GM20000 (cell line): ENCODE results near the gene ABCG4.
"Not testable (repeated sequence)": the region's sequence is repeated elsewhere in the genome, so short reads cannot be mapped to it uniquely, and the experiment has no call there.

Experiments used
- DNase-seq: peaks from one replicate; pipeline ENCODE4 v3.0.0; 2012; ENCODE audit warnings: low spot score
- TF ChIP-seq, protein P1 (sequence below): IDR thresholded peaks from 2 replicates; pipeline ENCODE4 v1.5.1; 2012; ENCODE audit warnings: mild to moderate bottlenecking, control low read depth; ENCODE audit errors: extremely low read depth, missing control alignments

Gene ABCG4

DNA sequence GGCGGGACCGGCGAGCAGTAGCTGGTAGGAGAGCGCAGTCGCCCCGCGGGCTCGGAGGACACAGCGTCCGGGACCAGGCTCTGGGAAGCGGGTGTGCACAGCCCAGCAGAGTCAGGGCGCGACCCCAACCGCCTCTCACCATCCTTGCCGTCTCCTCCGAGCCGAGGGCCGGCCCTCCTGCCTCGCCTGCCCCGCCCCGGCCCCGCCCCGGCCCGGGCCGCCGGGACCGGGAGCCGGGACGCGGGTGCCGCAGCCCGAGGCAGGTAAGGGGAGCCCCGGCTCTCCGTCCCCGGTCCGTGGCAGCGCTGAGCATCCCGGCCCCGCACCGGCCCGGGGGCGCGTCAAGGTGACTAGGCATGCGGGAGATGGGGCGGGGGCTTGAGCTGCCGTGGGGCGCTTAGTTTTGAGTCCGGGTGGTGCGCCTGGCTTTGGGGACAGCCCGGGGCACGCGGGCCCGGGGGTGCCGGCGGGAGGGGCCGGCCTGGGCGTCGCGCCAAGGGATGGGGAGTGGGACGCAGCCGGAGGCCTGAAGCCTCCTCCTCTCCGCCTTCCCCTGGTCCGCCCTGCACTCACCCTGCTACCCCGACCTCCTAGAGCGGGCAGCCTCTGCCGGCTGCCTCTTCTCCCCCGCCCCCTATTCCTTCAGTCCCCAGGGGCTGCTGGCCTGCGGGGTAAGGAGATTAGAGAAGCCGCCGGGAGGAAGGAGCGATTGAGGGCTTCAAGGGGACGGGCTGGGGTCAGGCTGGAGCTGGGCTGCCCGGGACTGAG lies at the start of gene ABCG4:
ABCG4 (plus strand) TSS at position 35 of the 768 bp plus-strand sequence. CDS start 914 bp downstream, outside the sequence.
- peak; percentile 58 for DNase-seq
- TF ChIP-seq, protein P1, sequence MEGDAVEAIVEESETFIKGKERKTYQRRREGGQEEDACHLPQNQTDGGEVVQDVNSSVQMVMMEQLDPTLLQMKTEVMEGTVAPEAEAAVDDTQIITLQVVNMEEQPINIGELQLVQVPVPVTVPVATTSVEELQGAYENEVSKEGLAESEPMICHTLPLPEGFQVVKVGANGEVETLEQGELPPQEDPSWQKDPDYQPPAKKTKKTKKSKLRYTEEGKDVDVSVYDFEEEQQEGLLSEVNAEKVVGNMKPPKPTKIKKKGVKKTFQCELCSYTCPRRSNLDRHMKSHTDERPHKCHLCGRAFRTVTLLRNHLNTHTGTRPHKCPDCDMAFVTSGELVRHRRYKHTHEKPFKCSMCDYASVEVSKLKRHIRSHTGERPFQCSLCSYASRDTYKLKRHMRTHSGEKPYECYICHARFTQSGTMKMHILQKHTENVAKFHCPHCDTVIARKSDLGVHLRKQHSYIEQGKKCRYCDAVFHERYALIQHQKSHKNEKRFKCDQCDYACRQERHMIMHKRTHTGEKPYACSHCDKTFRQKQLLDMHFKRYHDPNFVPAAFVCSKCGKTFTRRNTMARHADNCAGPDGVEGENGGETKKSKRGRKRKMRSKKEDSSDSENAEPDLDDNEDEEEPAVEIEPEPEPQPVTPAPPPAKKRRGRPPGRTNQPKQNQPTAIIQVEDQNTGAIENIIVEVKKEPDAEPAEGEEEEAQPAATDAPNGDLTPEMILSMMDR = no peak

DNA sequence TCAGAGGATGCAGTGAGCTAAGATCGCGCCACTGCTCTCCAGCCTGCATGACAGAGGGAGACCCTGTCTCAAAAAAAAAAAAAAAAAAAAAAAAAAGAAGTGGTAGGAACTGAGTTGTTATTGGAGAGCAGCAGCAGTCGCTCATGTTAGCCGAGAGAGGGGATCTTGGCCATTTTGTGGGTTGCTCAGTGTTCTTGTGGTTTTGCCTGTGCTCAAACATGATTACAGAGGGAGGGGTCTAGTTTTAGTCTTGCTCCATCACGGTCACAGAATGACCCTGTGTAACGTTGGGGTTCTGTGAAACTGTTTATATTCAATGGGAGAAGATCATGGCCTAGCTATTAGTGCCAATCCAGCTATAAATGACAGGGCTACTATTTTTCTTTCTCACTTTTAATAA lies 49.1 kb upstream of the ABCG4 start:
- TF ChIP-seq, protein P1 = no peak
- no peak for DNase-seq

DNA sequence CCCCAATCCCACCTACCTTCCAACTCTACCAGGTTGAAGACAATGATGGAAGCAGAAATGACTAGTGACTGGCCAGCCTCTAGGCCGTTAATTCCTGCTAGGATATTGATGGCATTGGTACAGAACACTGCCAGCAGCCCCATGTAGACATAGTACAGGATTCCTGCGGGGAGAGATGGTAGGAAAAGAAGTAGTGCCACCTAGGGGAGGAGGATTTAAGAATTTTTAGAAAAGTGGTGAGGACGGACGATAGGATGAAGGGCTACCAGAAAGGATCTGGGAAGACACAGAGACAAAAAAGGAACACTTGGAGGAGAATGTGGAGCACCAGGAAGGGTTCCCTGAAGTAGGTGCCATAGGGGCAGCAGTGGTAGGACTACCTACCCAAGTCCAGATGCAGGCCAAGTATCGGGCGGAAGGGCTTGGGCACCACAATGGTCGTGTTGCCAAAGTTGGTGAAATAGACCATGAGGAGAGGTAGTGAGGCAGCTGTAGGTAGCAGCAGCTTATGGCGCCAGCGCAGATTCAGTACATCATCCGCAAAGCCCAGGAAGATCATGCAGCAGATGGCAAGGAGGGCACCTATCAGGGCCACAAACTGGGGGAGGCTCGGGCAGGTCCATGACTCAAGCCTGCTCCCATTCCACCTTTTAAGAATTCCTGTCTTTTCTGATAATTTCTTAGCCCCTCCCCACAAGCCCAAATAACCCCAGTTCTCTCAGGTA lies 48.4 kb upstream of the ABCG4 start:
- DNase-seq = no peak
- TF ChIP-seq, protein P1 = peak; percentile 15

DNA sequence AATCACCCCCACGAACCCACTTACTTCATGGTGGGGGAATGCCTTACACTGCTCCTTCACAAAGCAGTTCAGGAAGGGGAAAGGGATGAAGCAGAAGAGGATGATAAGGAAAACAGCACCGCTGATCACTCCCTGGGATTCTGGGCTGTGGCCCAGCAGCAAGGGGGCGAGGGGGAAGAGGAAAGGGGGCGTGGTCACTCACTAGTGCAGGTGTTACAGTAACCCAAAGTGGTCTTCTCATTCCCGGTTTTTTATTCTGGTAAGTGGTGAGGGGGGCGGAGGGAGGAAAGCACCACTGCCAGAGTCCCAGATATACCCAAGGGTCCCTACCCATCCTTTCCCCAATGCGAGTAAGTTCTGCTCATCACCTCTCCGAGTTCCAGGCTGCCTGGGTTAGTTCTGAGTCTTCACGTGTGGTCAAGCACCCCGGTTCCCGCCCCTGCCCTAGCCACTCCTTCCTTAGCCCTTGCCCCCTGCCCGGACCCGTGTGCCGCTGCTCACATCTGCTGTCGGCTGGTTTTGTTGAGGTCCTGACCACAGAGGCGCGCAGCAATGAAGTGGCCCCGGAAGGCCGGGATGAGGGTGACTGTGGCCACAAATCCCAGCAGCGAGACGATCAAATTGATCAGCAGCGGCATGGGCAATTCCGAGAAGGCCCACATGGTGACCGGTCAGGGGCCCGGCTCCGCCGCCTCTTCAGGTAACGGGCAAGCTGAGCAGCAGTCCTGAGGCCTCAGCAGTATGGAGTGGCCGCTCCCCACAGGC lies 47.7 kb upstream of the ABCG4 start:
- DNase-seq = peak; percentile 25
- TF ChIP-seq, protein P1 = no peak

DNA sequence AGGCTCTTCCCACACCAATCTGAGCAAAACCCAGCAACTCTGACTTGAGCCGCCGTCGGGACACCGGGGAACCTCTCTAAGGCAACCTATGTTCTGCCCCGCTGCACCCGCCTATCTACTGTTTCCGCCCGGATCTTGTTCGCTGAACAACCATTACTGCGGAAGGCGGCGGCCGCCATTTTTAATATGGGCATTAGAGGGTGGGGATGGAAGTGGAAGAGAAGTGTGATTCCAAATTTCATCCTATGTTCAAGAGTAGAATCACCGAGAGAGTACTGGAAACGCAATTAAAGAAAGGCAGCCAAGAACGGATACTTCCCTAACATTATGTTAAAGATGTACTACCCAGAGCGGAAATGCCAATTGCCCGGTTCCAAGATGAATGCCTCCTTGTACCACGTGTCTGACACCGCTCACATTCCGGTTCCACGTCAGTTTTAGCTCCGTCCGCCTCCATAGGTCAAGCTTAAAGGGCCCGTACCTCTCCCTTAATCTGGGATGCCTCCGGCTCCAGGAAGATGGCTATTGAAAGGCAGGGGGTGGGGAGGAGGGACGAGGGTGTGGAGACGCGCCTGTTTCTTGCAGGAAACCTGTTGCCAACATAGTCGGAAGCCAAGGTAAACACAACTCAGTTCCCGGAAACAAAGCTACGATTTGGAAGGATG lies 47.0 kb upstream of the ABCG4 start, which contains the start of gene DPAGT1:
DPAGT1 (minus strand) TSS at position 95 of the 665 bp plus-strand sequence. CDS start 198 bp downstream, outside the sequence.
- DNase-seq = peak; percentile 83
- TF ChIP-seq, protein P1 = no peak

DNA sequence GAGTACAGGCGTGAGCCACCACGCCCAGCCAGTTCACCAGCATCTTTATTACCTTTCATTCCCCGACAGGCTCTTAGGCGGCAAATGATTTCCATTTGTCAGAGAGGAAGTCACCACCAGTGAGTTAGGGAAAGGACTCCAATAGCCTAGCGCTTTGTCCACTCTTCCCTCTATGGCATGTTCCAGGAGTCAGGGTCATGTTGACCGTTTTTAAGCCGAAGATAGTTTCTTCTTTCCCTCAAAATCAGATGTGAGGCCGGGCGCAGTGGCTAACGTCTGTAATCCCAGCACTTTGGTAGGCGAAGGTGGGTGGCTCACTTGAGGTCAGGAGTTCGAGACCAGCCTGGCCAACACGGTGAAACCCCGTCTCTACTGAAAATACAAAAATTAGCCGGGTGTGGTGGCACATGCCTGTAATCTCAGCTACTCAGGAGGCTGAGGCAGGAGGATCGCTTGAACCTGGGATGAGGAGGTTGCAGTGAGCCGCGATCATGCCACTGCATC lies 45.6 kb upstream of the ABCG4 start:
- DNase-seq = not testable (repeated sequence)

DNA sequence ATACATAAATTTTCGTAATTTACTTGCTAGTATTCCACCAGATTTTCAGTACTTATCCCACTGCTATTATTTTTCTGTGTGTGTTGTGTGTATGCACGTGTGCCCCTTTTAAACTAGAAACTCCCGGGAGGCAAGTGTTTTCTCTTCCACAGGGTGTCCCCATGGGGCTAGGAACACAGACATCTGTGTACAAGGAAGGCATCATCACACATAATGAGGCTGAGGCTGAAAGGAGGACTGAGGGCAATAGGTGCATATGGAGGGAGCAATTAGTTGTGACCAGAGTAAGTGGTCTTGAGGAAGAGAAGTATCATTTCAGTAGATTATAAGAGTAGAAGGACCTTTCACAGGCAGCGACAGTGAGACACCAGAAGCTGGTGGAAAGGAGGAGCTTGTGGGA lies 45.1 kb upstream of the ABCG4 start:
- TF ChIP-seq, protein P1 = no peak
- DNase-seq = no peak
